Common myeloid progenitor, CD34-positive (primary cell): ENCODE measurements around the gene FRMD4A.

Source experiments
- CTCF ChIA-PET: fragments of 350-600 bp; sonication (Branson Sonifier 250); formaldehyde crosslinking; loops from one replicate; lab custom pipeline; 2021; ENCODE audit warnings: antibody characterized with exemption; lab: Charles Lee
- POLR2A ChIA-PET: fragments of 350-600 bp; sonication (Branson Sonifier 250); formaldehyde crosslinking; loops from one replicate; lab custom pipeline; 2021; ENCODE audit warnings: antibody characterized with exemption; lab: Charles Lee
- DNase-seq, 3 donors: peaks; one replicate each; pipeline versions ENCODE4 v3.0.0 to v3.0.0-alpha.2; 2013
- H3K27ac ChIP-seq, 2 experiments: 1 replicate in 1 of 2; 2 replicates in 1 of 2; pipeline ENCODE4 v1.7.0; 2013; ENCODE audit warnings: inconsistent platforms in 2 of 2, low read length in 2 of 2, mild to moderate bottlenecking in 2 of 2, low read depth in 1 of 2, moderate library complexity in 1 of 2; ENCODE audit not compliant: severe bottlenecking in 2 of 2, insufficient read depth in 1 of 2, poor library complexity in 1 of 2
- H3K27me3 ChIP-seq, 5 experiments: replicated peaks in 2 of 5; 1 replicate in 3 of 5; 2 replicates in 2 of 5; pipeline versions ENCODE4 v1.6.1 to v1.7.0; 2013; ENCODE audit warnings: low read length in 4 of 5, mild to moderate bottlenecking in 2 of 5, moderate library complexity in 2 of 5, inconsistent platforms in 1 of 5; ENCODE audit not compliant: insufficient read depth in 5 of 5, control insufficient read depth in 4 of 5
- H3K36me3 ChIP-seq, 4 experiments: 1 replicate in 2 of 4; 2 replicates in 2 of 4; pipeline versions ENCODE4 v1.6.1 to v1.7.0; 2013; ENCODE audit warnings: low read length in 3 of 4, control low read depth in 1 of 4, mild to moderate bottlenecking in 1 of 4; ENCODE audit not compliant: control insufficient read depth in 4 of 4, insufficient read depth in 4 of 4
- H3K4me1 ChIP-seq, 4 experiments: 1 replicate in 3 of 4; 2 replicates in 1 of 4; pipeline versions ENCODE4 v1.6.1 to v1.7.1; 2013; ENCODE audit warnings: low read length in 3 of 4, mild to moderate bottlenecking in 3 of 4, control low read depth in 1 of 4, inconsistent platforms in 1 of 4, moderate library complexity in 1 of 4; ENCODE audit not compliant: control insufficient read depth in 4 of 4, insufficient read depth in 4 of 4; ENCODE audit errors: control extremely low read depth in 1 of 4
- H3K4me3 ChIP-seq, 7 experiments: 1 replicate in 4 of 7; 2 replicates in 3 of 7; pipeline versions ENCODE4 v1.5.1 to v1.7.0; 2013; ENCODE audit warnings: mild to moderate bottlenecking in 7 of 7, low read length in 6 of 7, moderate library complexity in 6 of 7, inconsistent platforms in 2 of 7, low read depth in 2 of 7, control low read depth in 1 of 7; ENCODE audit not compliant: insufficient read depth in 4 of 7, control insufficient read depth in 1 of 7; ENCODE audit errors: extremely low read depth in 1 of 7
- H3K9me3 ChIP-seq, 5 experiments: 1 replicate in 4 of 5; 2 replicates in 1 of 5; pipeline versions ENCODE4 v1.6.1 to v1.7.1; 2013; ENCODE audit warnings: low read length in 4 of 5, mild to moderate bottlenecking in 2 of 5, inconsistent platforms in 1 of 5, low read depth in 1 of 5, moderate library complexity in 1 of 5; ENCODE audit not compliant: control insufficient read depth in 4 of 5, insufficient read depth in 2 of 5; ENCODE audit errors: control extremely low read depth in 1 of 5
- WGBS: methylation state at CpG from one replicate; pipeline ENCODE4 v1.1.5; 2013; ENCODE audit not compliant: insufficient coverage; 5-methylcytosine and 5-hydroxymethylcytosine counted together

Gene FRMD4A

GRCh38 chr10:13613519-13613918 is 717.2 kb downstream of the FRMD4A start:
- peaks cover 18 to 61% (median 37%) of the 10 kb centered on the region in 4 experiments for H3K36me3 ChIP-seq
- H3K27ac ChIP-seq: no peak overlapping the region
- H3K4me1 ChIP-seq: peaks cover 0 to 6% (median 1%) of the 10 kb centered on the region in 4 experiments
- no peak overlapping the region for H3K4me3 ChIP-seq
- ChIA-PET POLR2A (no interaction called here), CTCF (interaction anchor here (0.7 to 2.8 kb wide), 11 partner anchors 12 to 170 kb away, joined by 3 to 18 read pairs (median 4); no protein-coding TSS in a partner anchor)
- no peaks in the 10 kb centered on the region for H3K9me3 ChIP-seq
- no peaks in the 10 kb centered on the region for H3K27me3 ChIP-seq
- 33% methylated on average over 1 of the region's 5 CpGs for WGBS
- DNase-seq: peak; percentile 36 to 60 (median 59)

GRCh38 chr10:13612654-13613373 is 717.9 kb downstream of the FRMD4A start:
- CTCF ChIA-PET: interaction anchor here (0.7 to 2.8 kb wide), 9 partner anchors 19 to 170 kb away, joined by 3 to 18 read pairs (median 3); partner anchors contain the start of gene PRPF18
- H3K9me3 ChIP-seq: no peaks in the 10 kb centered on the region
- no peak overlapping the region for H3K27ac ChIP-seq
- 89% methylated on average over 2 of the region's 3 CpGs for WGBS
- DNase-seq: no peak
- H3K4me1 ChIP-seq: peaks cover 0 to 6% (median 1%) of the 10 kb centered on the region in 4 experiments
- no peak overlapping the region for H3K4me3 ChIP-seq
- H3K27me3 ChIP-seq: no peaks in the 10 kb centered on the region
- POLR2A ChIA-PET: no interaction called here
- peaks cover 14 to 60% (median 34%) of the 10 kb centered on the region in 4 experiments for H3K36me3 ChIP-seq

DNA sequence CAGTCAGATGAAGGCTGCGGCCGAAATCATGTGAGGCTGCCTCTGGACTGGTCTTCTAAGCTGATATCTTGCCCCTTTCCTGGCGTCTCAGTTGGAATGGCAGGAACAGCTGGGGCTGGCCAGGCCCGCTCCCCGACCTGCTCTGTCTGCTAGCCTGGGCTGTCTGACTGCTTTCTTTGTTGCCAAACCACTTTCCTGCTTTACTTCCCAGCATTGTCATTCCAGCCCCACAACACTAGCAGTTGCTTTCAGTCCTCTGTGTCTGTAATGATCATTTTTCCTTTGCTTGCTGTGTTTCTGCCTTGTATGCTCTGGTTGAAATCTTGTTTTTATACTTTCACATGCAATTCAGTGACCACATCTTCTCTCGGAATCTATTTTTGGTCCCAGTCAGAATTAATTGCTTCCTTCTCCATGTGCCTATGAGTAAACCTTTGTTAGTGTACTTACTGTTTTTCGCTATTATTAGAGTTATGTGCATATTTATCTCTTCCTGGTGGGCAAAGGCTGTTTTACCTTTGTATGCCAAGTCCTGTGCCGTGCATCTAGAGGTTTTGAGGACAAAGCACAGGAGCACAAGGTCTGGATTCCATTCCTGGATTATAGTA is 722.4 kb downstream of the FRMD4A start:
- Histone ChIP-seq H3K27ac (no peak overlapping the region), H3K27me3 (no peaks in the 10 kb centered on the region), H3K4me1 (no peaks in the 10 kb centered on the region), H3K36me3 (peaks cover 11 to 50% (median 24%) of the 10 kb centered on the region in 4 experiments), H3K9me3 (no peaks in the 10 kb centered on the region), H3K4me3 (no peak overlapping the region)
- ChIA-PET CTCF (interaction anchor here (0.9 kb wide), 1 partner anchor 22 kb away, joined by 3 read pairs; the partner anchor contains the start of gene PRPF18), POLR2A (no interaction called here)
- DNase-seq: no peak
- 90% methylated on average over 6 of the region's 8 CpGs for WGBS

- ChIA-PET CTCF (interaction anchor here (1.3 kb wide), 1 partner anchor 11 kb away, joined by 4 read pairs; no protein-coding TSS in a partner anchor), POLR2A (interaction anchor here (0.6 kb wide), 1 partner anchor 28 kb away, joined by 3 read pairs; no protein-coding TSS in a partner anchor)
- Histone ChIP-seq H3K27ac (no peak overlapping the region), H3K4me3 (no peak overlapping the region), H3K4me1 (no peaks in the 10 kb centered on the region), H3K27me3 (no peaks in the 10 kb centered on the region), H3K9me3 (no peaks in the 10 kb centered on the region), H3K36me3 (peaks cover 13 to 43% (median 18%) of the 10 kb centered on the region in 4 experiments)
- WGBS: no CpG with 5 or more reads among the region's 2 CpGs
- DNase-seq: no peak
Observed at GRCh38 chr10:13604357-13605040, 726.2 kb downstream of the FRMD4A start.

GRCh38 chr10:13597909-13598308 is 732.8 kb downstream of the FRMD4A start:
- Histone ChIP-seq H3K9me3 (no peaks in the 10 kb centered on the region), H3K4me3 (no peak overlapping the region), H3K27ac (no peak overlapping the region), H3K27me3 (no peaks in the 10 kb centered on the region), H3K4me1 (no peaks in the 10 kb centered on the region), H3K36me3 (peaks cover 7 to 31% (median 14%) of the 10 kb centered on the region in 4 experiments)
- WGBS: 100% methylated on average over 1 of the region's 5 CpGs
- no peak for DNase-seq
- POLR2A ChIA-PET: no interaction called here
- CTCF ChIA-PET: interaction anchor here (1.2 kb wide), 1 partner anchor 11 kb away, joined by 3 read pairs; the partner anchor contains the start of gene PRPF18

GRCh38 chr10:13594641-13595040 is 736.1 kb downstream of the FRMD4A start:
- POLR2A ChIA-PET: no interaction called here
- no peak overlapping the region for H3K27ac ChIP-seq
- H3K4me3 ChIP-seq: no peak overlapping the region
- WGBS: 100% methylated on average over 1 of the region's 2 CpGs
- no peaks in the 10 kb centered on the region for H3K4me1 ChIP-seq
- peaks cover 2 to 26% (median 15%) of the 10 kb centered on the region in 4 experiments for H3K36me3 ChIP-seq
- no peaks in the 10 kb centered on the region for H3K9me3 ChIP-seq
- DNase-seq: no peak
- no peaks in the 10 kb centered on the region for H3K27me3 ChIP-seq
- CTCF ChIA-PET: no interaction called here
